SK-N-SH (cell line): Measurements from ENCODE around the gene FADS3. TPM values are rescaled to one million over a fixed set of nuclear protein-coding genes. Genes with fewer than 3 reads are reported as not detected.

Experiments
- CTCF ChIA-PET: fragments of 300-600, 350-600 bp; formaldehyde crosslinking; extraction: SDS; loops from one replicate; lab custom pipeline; 2021; lab: Yijun Ruan, JAX
- POLR2A ChIA-PET: fragments of 350-600 bp; sonication (Branson Sonifier 250); formaldehyde crosslinking; extraction: SDS; loops from one replicate; lab custom pipeline; 2020; ENCODE audit warnings: antibody characterized with exemption, inconsistent platforms; lab: Yijun Ruan, JAX
- DNase-seq: peaks from one replicate; pipeline ENCODE4 v3.0.0; 2012
- H2AFZ ChIP-seq: fragments of 200-600 bp; sonication (generic); 2 replicates; pipeline ENCODE4 v1.8.1; 2016; ENCODE audit warnings: antibody characterized with exemption, mild to moderate bottlenecking, low read depth
- H3F3A ChIP-seq: fragments of 200-600 bp; sonication (generic); replicated peaks from 2 replicates; pipeline ENCODE3; 2016; ENCODE audit warnings: antibody characterized with exemption, mild to moderate bottlenecking; ENCODE audit not compliant: insufficient read depth
- H3K27ac ChIP-seq, 2 experiments: fragments of 200-500 bp in 1 of 2; fragments of 200-600 bp in 1 of 2; sonication (Bioruptor generic) in 1 of 2; sonication (generic), shearing (Covaris generic) in 1 of 2; 2 replicates each; pipeline versions ENCODE4 v1.5.1 to v1.6.1; 2014 to 2016; ENCODE audit warnings: low read depth in 2 of 2, inconsistent platforms in 1 of 2, low read length in 1 of 2, mild to moderate bottlenecking in 1 of 2, mixed read lengths in 1 of 2
- H3K27me3 ChIP-seq: fragments of 200-600 bp; sonication (generic), shearing (Covaris generic); 2 replicates; pipeline ENCODE4 v1.6.1; 2016; ENCODE audit warnings: mixed run types; ENCODE audit not compliant: insufficient read depth
- H3K36me3 ChIP-seq, 2 experiments: fragments of 200-500 bp in 1 of 2; fragments of 200-600 bp in 1 of 2; sonication (Bioruptor generic) in 1 of 2; sonication (generic) in 1 of 2; replicated peaks in 1 of 2; 2 replicates each; pipeline versions ENCODE3 to v1.5.1; 2014 to 2016; ENCODE audit warnings: low read length in 1 of 2, mild to moderate bottlenecking in 1 of 2; ENCODE audit not compliant: insufficient read depth in 2 of 2, control insufficient read depth in 1 of 2
- H3K4me1 ChIP-seq, 2 experiments: fragments of 200-500 bp in 1 of 2; fragments of 200-600 bp in 1 of 2; sonication (Bioruptor generic) in 1 of 2; sonication (generic), shearing (Covaris generic) in 1 of 2; 2 replicates each; pipeline versions ENCODE4 v1.5.1 to v1.6.1; 2014 to 2016; ENCODE audit warnings: low read depth in 1 of 2, low read length in 1 of 2, mixed run types in 1 of 2; ENCODE audit not compliant: insufficient read depth in 2 of 2, control insufficient read depth in 1 of 2
- H3K4me2 ChIP-seq: fragments of 200-600 bp; sonication (generic), shearing (Covaris generic); 2 replicates; pipeline ENCODE4 v1.6.1; 2017; ENCODE audit warnings: mixed run types
- H3K4me3 ChIP-seq, 2 experiments: fragments of 200-500 bp in 1 of 2; fragments of 200-600 bp in 1 of 2; sonication (Bioruptor generic) in 1 of 2; sonication (generic), shearing (Covaris generic) in 1 of 2; 2 replicates each; pipeline versions ENCODE4 v1.5.1 to v1.8.1; 2014 to 2016; ENCODE audit warnings: low read depth in 2 of 2, inconsistent platforms in 1 of 2, low read length in 1 of 2, mild to moderate bottlenecking in 1 of 2, mixed read lengths in 1 of 2, moderate library complexity in 1 of 2
- H3K79me2 ChIP-seq: fragments of 200-600 bp; sonication (generic); 2 replicates; pipeline ENCODE4 v1.8.1; 2017; ENCODE audit warnings: mild to moderate bottlenecking; ENCODE audit not compliant: insufficient read depth
- H3K9ac ChIP-seq: fragments of 200-600 bp; sonication (generic); 2 replicates; pipeline ENCODE4 v1.6.1; 2017; ENCODE audit warnings: mixed run types
- H3K9me2 ChIP-seq: fragments of 200-600 bp; sonication (generic); 2 replicates; pipeline ENCODE4 v1.6.1; 2017; ENCODE audit warnings: mixed run types
- H3K9me3 ChIP-seq: fragments of 200-600 bp; sonication (generic); 2 replicates; pipeline ENCODE4 v1.6.1; 2017; ENCODE audit warnings: mixed run types, mild to moderate bottlenecking, moderate library complexity
- H4K20me1 ChIP-seq: fragments of 200-600 bp; sonication (generic); 2 replicates; pipeline ENCODE4 v1.6.1; 2017; ENCODE audit warnings: mild to moderate bottlenecking, mixed run types; ENCODE audit not compliant: insufficient read depth
- CHD2 ChIP-seq: fragments of 150-350 bp; IDR thresholded peaks from 2 replicates; pipeline ENCODE4 v1.6.1; 2018; ENCODE audit warnings: low read length; ENCODE audit not compliant: partially characterized antibody
- FOSL2 ChIP-seq: IDR thresholded peaks from 2 replicates; pipeline ENCODE4 v1.4.0; 2012; ENCODE audit warnings: low read depth, mild to moderate bottlenecking, moderate library complexity, borderline replicate concordance
- FOXJ3 ChIP-seq: sonication (generic); formaldehyde crosslinking; IDR thresholded peaks from 2 replicates; pipeline ENCODE4 v1.5.1; 2020; ENCODE audit warnings: mild to moderate bottlenecking, missing genetic modification reagents
- GABPA ChIP-seq: IDR thresholded peaks from 2 replicates; pipeline ENCODE4 v1.4.0; 2012; ENCODE audit warnings: low read depth, mild to moderate bottlenecking
- JUND ChIP-seq: IDR thresholded peaks from 2 replicates; pipeline ENCODE4 v1.4.0; 2012
- MEF2A ChIP-seq: IDR thresholded peaks from 2 replicates; pipeline ENCODE4 v1.4.0; 2012; ENCODE audit warnings: low read depth, borderline replicate concordance
- NFIC ChIP-seq: IDR thresholded peaks from 2 replicates; pipeline ENCODE4 v1.4.0; 2012; ENCODE audit warnings: borderline replicate concordance
- NRF1 ChIP-seq: IDR thresholded peaks from 2 replicates; pipeline ENCODE4 v1.6.1; 2012; ENCODE audit warnings: low read depth, mild to moderate bottlenecking, low read length
- PBX3 ChIP-seq: IDR thresholded peaks from 2 replicates; pipeline ENCODE4; 2012
- RAD21 ChIP-seq: IDR thresholded peaks from 2 replicates; pipeline ENCODE4 v1.6.1; 2012; ENCODE audit warnings: mild to moderate bottlenecking, low read length
- RCOR1 ChIP-seq: fragments of 150-350 bp; IDR thresholded peaks from 2 replicates; pipeline ENCODE4 v1.6.1; 2017; ENCODE audit warnings: antibody characterized with exemption, low read length
- RFX5 ChIP-seq: IDR thresholded peaks from 2 replicates; pipeline ENCODE4 v1.6.1; 2012; ENCODE audit warnings: mild to moderate bottlenecking, improper control_type of control experiment, low read length
- RXRA ChIP-seq: IDR thresholded peaks from 2 replicates; pipeline ENCODE4 v1.4.0; 2012; ENCODE audit warnings: low read depth, mild to moderate bottlenecking, borderline replicate concordance
- SMC3 ChIP-seq: IDR thresholded peaks from 2 replicates; pipeline ENCODE4 v1.6.1; 2012; ENCODE audit warnings: low read depth, low read length, improper control_type of control experiment
- TAF1 ChIP-seq: IDR thresholded peaks from 2 replicates; pipeline ENCODE4 v1.6.1; 2012; ENCODE audit warnings: low read depth, mild to moderate bottlenecking, low read length, moderate library complexity, borderline replicate concordance
- TCF12 ChIP-seq: IDR thresholded peaks from 2 replicates; pipeline ENCODE4 v1.4.0; 2012
- WGBS: methylation state at CpG from one replicate; pipeline ENCODE4 v1.1.6; 2017; ENCODE audit warnings: low lambda C conversion rate; 5-methylcytosine and 5-hydroxymethylcytosine counted together
- polyA plus RNA-seq, 3 experiments: library from polyadenylated mRNA; depleted of rRNA; stranded (reverse); fragments of >200 nt; gene quantifications; 2 replicates each; pipeline ENCODE4 v1.2.3, GENCODE V29; 2012
- TF ChIP-seq, protein P1 (sequence below): IDR thresholded peaks from 2 replicates; pipeline ENCODE4 v1.4.0; 2012; ENCODE audit warnings: low read depth, borderline replicate concordance
- TF ChIP-seq, protein P2 (sequence below): fragments of 150-350 bp; IDR thresholded peaks from 2 replicates; pipeline ENCODE4 v1.6.1; 2017; ENCODE audit warnings: antibody characterized with exemption, low read length, low read depth, borderline replicate concordance
- TF ChIP-seq, protein P3 (sequence below): IDR thresholded peaks from 2 replicates; pipeline ENCODE4 v1.4.0; 2012; ENCODE audit warnings: low read depth

The FADS3 gene
- polyA plus RNA-seq, 1 of the 3 experiments (the other 2 are of a cell fraction), result 93.3 TPM

DNA sequence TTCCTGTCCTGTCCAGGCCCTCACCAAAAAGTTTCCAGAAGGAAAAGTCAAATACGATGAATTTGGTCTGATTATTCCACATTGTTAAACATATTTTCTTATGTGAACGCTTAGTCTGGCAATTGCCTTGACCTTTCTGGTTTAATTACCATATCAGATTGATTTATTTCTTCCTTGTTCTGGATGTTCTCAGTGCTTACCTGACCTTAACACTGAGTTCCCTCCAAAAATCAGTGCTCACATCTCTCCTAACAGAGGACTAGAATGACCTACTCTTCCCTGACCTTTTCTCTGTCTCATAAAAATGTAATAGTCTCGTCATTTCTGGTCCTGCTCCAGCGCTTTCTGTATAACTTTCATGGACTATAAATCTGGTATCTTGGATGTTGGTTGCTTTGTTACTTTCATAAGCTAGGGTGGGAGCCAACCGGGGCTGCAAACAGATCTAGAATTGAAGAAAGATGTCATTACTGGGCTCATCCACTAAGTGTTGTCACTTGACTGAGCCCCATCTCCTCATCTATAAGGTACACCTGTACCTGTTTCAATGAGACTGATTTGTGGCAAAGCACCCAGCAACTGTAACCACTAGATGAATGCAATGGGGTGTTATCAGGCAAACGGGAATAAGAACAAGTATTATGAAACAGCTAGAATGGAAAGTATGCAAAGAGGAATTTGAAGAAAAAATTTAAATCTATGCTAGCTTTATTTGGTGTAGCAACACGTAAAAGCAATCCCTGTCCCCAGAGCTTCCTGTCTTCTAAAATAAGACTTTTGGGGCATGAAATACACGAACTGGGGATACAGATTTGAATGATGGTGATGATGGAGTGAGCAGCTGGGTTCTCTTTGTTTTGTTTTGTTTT lies 60.9 kb downstream of the FADS3 start:
- POLR2A ChIA-PET, result interaction anchor here (1.0 to 5.3 kb wide), 4 partner anchors 14 to 39 kb away, joined by 3 to 84 read pairs (median 6); partner anchors contain the start of gene FADS1
- DNase-seq, result no peak

More for the DNA sequence above, 60.9 kb downstream of the FADS3 start:
- Histone ChIP-seq H3K4me2 (peak overlapping the region; percentile 91), H2AFZ (no peak overlapping the region), H3K4me1 (peaks cover 25 to 68% of the 10 kb centered on the region in 2 experiments; a peak in 3 of 4 replicates), H3F3A (no peaks in the 10 kb centered on the region), H4K20me1 (no peaks in the 10 kb centered on the region; the same call in 1 of the 2 replicates), H3K4me3 (peak overlapping the region; percentile 70 to 96; a peak in 3 of 4 replicates), H3K27me3 (no peaks in the 10 kb centered on the region), H3K27ac (peak overlapping the region in 1 of 2 experiments; percentile 99; a peak in 1 of 4 replicates), H3K9me3 (no peaks in the 10 kb centered on the region), H3K9me2 (no peaks in the 10 kb centered on the region), H3K9ac (no peak overlapping the region), H3K79me2 (peaks cover 46% of the 10 kb centered on the region), H3K36me3 (peaks cover 0 to 7% of the 10 kb centered on the region in 2 experiments)
- WGBS, result 60% methylated on average over 8 of the region's 8 CpGs
- CTCF ChIA-PET, result interaction anchor here (0.7 to 4.5 kb wide), 11 partner anchors 10 to 277 kb away, joined by 3 to 63 read pairs (median 5); partner anchors contain the start of gene FADS1
- no peak for TF ChIP-seq RFX5
- no peak for TF ChIP-seq RXRA
- no peak for TF ChIP-seq RCOR1
- no peak for TF ChIP-seq GABPA
- no peak for TF ChIP-seq FOSL2
- TF ChIP-seq NRF1, result no peak
- no peak for TF ChIP-seq SMC3
- no peak for TF ChIP-seq RAD21
- no peak for TF ChIP-seq PBX3
- TF ChIP-seq MEF2A, result no peak
- no peak for TF ChIP-seq CHD2
- TF ChIP-seq, protein P1, sequence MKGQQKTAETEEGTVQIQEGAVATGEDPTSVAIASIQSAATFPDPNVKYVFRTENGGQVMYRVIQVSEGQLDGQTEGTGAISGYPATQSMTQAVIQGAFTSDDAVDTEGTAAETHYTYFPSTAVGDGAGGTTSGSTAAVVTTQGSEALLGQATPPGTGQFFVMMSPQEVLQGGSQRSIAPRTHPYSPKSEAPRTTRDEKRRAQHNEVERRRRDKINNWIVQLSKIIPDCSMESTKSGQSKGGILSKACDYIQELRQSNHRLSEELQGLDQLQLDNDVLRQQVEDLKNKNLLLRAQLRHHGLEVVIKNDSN, result no peak
- TF ChIP-seq, protein P2, sequence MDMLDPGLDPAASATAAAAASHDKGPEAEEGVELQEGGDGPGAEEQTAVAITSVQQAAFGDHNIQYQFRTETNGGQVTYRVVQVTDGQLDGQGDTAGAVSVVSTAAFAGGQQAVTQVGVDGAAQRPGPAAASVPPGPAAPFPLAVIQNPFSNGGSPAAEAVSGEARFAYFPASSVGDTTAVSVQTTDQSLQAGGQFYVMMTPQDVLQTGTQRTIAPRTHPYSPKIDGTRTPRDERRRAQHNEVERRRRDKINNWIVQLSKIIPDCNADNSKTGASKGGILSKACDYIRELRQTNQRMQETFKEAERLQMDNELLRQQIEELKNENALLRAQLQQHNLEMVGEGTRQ, result no peak
- no peak for TF ChIP-seq FOXJ3
- TF ChIP-seq JUND, result no peak
- no peak for TF ChIP-seq NFIC
- TF ChIP-seq, protein P3, sequence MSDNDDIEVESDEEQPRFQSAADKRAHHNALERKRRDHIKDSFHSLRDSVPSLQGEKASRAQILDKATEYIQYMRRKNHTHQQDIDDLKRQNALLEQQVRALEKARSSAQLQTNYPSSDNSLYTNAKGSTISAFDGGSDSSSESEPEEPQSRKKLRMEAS, result no peak
- no peak for TF ChIP-seq TCF12
- no peak for TF ChIP-seq TAF1
